Lung microvascular endothelial cell (primary cell): ENCODE data around the gene OSBPL2. TPM values are rescaled to one million over a fixed set of nuclear protein-coding genes. Genes with fewer than 3 reads are reported as not detected.

Experiments used
- DNase-seq, 2 donors: peaks; one replicate each; pipeline versions ENCODE4 v3.0.0 to v3.0.0-alpha.2; 2010; ENCODE audit warnings: low read depth in 2 of 2
- total RNA-seq: library from RNA; depleted of rRNA; stranded (reverse); fragments of >200 nt; gene quantifications from 2 replicates; pipeline ENCODE4 v1.2.1, GENCODE V29; 2014

The OSBPL2 gene
- total RNA-seq, 1 donor from 2014 or later, result 34.9 TPM

DNA sequence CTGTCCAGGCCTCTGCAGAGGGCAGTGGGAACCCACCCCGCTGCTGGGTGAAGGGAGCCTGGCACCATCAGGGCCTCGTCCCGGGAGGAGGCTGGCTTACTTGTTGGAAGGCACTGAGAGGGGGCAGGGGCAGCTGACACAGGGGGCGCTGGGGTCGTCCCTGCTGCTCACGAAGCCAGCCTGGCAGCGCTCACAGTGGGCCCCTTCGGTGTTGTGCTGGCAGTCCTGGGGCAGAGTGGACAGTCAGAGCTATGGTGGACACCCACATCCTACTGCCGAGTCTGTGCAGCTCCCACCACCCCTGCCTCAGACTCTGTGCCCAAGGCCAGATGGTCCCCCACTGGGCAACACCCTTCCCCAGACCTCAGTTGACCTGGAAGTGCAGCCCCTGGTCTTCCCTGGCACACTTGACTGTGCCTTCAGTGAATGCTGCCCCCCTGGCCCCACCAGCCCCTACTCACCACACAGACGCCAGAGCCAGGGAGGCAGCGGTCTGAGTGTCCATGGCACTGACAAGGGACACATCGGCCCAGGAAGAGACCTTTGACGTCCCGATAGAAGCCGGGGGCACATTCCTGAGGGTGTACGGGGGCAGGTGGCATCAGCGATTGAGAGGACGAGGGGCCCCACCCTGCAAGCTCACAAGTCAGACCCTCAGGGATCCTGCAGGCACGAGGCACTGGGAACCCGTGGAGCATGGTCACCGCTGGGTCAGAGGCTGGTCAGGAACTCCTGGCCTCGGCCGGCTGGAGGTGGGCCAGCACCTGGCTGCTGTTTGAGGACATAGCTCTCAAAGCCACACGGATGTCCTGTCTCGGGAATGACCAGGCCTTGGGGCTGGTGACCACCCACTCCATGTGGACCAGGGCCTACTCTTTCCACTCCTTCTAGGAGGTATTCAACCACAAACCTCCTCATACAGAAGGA lies 85.9 kb downstream of the OSBPL2 start:
- DNase-seq, result no peak

DNA sequence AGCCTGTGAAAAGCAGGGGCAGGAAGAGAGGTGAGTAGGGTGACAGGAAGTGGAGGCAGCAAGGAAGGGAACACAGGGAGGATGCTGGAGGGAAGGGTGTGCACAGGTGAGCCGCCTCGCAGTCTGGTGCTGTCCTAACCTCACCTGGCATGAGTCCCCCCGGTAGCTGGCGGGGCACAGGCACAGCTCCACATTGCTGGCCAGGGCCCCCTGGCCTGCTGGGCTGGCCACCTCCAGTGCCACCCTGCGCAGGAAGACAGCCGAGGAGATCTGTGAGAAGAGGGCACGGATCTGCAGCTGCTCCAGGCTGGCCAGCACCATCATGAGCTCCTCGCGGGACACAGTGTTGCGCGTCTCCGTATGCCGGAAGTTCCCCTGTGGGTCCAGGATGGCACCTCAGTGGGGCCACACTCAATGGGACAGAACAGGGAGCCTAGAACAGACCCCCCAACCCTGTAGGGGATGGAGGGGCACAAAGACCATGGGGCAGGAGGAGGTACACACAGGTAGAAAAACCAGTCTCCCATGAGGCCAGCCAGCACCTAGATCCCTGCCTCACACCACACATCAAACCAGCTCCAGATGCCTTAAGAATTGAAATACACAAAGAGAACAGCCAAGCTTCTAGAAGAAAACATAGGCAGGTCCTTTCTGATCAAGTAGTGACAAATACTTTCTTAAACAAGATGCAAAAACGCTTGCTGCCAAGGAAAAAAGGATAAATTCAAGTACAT lies 87.0 kb downstream of the OSBPL2 start:
- DNase-seq, result no peak

DNA sequence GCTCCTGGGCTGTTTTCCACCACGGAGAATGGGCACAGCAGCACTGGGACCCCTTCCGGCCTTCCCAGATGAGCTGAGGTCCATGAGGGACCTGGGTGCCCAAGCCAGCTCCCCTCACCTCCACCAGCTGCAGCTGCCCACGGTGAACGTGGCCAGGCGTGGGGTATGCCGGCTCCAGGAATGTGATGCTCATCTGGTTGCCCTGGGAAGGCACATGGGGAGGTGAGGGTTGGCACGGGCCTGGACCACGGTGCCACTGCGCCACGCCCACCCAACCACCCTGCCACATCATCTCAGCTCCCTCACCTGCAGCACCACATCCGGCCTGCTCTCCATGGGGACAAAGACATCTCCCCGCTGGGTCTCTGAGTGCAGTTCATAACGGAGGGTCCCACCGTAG lies 88.2 kb downstream of the OSBPL2 start:
- no peak for DNase-seq

DNA sequence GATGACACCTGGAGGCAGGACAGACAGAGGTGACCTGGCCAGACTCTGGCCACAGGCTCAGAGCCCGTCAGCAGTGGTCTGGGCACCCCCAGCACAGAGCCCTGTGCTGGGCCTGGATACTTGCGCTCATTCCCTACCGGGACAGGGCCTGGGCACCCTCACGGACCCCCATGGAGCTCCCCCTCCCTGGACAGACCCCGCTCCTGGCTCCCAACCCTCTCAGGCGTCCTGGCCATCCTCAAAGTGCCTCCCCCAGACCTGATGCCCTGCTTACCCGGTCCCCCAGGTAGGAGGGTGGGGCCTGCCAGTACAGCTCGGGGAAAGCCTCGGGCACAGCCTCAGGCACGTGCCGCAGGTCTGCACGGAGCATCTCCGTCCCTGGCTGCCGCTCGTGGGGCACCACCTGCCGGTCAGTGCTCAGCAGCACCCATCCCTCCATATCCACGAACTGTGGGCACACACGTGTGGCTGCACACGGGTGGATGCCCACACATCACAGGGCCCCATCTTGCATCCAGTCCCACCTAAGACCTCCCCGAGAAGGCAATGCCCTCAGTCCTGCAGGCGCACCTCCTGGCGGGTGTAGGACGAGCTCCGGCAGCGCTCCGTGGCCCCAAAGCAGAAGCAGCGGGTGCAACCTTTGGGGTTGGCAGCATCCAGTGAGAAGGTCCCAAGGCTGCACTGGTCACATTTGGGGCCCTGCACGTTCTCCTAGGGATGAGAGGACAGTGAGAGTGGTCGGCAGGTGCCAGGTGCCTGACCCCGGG lies 88.8 kb downstream of the OSBPL2 start:
- DNase-seq, result no peak

DNA sequence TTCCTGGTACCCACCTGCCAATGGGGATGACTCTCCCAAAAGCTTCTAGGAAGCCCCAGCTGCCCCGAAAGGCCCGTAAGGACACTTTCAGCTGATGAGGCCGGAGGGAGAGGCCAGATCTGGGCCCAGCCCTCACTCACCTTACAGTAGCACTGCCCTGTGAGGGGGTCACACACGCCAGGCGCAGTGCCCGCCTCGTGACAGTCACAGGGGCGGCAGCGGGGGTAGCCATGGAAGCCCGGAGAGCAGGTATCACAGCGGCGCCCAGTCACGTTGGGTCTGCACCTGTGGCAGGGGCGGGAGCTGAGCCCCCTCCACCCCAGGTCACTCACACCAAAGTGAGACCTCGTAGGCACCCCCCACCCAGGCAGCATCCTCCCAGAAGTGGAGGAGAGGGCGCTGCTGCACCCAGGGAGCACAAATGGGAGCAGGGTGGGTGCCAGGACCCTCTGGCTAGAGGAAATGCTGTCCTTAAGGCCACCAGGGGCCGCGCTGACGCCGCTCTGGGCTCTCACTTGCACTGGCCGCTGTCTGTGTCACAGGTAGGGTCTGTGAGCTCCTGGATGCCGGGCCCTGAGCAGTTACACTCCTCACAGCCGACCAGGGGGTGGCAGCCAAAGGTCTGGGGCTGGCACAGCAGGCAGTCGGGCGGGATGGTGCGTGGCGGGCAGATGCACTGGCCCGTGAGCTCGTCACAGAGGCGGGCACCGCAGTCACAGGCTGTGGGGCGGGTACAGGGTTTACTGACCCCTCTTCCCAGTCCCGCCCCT lies 89.6 kb downstream of the OSBPL2 start:
- no peak for DNase-seq

DNA sequence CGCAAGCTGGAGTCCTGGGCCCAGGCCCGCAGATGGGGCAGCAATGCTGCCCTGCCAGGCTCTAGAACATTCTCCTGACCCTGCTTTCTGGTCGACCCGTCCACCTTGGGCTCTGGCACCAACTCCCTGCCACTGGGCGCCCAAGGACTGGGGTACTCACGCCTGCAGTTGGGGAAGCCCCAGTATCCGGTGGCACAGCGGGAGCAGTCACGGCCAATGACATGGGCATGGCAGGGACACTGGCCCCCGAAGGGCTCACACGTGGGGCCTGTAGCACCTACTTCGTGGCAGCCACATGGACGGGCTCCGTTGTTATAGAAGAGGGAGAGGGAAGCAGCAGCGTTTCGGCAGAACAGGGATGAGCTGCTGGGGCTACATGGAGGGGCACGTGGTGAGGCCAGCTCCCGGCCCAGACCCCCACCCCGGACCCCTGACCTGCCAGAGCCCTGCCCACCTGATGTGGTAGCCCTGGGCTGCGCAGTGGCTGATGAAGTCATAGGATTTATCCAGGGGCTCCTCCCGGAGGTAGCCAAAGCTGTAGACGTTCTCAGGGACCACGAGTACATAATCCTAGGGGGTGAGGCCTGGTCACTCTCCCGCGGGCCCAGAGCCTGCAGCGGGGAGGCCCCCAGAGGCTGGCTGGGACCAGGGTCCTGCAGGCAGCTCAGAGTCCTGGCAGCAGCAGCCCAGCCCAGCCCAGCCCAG lies 90.5 kb downstream of the OSBPL2 start:
- DNase-seq, result no peak

DNA sequence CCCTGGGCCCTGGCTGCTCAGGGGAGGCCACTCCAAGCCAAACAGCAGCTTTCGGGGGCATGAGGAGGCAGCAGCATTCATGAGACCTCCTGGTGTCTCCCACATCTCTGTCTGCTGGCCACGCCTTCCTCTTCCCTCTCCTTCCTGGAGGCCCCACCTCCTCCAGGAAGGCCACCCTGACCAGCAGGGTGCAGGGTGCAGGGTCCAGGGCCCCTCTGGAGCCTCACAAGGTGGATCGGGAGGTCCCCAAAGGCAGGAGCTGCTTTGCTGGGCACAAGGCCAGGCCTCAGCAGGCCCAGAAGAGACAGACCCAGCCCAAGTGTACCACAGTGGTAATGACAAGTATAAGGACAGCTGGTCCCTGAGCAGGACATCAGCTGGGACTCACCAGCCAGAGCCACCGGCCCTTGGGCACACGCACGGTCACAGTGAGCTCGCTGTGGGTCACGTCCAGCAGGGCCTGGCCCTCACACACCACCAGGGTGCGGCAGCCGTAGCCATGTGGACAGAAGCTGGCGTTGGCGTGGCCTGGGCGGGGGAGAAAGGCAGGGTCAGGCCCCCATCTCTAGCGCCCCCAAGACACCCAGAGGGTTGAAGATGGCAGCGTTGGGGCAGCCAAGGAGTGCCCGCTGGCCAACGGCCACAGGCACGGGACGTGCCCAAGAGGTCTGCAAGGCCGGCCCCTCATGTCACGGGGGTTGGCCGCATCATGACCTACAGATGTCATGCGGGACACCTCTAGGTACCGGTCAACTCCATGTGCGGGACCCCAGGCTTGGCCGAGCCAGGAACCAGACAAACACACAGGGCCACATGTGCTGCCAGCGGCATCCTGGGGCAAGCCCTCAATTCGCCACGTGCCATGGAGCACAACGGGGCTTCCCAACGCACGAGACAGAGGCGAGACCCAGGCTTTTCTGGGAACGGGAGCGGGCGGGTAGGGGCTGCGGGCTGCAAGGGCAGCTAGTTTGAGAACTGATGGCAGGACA lies 91.4 kb downstream of the OSBPL2 start:
- DNase-seq, result no peak

DNA sequence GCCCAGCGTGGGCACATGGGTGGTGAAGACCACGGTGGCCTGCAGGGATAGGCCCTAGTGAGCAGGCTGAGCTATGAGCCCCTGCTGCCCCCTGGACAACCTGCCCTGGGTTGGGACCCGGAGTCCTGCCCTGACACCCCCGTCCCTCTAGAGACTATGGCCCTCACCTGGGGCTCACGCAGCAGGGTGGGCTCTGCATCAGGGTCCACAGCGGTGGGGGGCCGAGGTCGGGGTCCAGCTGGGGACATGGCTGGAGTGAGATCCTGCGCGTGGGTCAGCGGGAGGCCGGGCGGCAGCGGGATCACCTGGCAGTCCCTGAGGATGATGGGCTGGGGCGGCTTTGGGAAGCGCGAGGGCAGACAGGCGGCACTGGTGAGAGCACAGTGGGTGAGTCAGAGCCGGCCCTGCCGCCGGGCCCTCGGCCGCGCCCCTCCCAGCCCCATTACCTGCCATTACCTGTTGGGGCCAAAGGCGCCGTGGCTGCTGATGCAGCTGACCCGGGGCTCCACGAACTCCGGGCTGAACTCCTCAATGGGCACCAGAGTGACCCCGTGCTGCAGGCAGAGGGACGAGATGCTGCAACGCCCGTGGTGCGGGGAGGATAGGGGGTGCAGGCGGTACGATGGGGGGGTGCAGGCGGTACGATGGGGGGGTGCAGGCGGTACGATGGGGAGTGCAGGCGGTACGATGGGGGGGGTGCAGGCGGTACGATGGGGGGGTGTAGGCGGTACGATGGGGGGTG lies 92.4 kb downstream of the OSBPL2 start:
- DNase-seq, result no peak

DNA sequence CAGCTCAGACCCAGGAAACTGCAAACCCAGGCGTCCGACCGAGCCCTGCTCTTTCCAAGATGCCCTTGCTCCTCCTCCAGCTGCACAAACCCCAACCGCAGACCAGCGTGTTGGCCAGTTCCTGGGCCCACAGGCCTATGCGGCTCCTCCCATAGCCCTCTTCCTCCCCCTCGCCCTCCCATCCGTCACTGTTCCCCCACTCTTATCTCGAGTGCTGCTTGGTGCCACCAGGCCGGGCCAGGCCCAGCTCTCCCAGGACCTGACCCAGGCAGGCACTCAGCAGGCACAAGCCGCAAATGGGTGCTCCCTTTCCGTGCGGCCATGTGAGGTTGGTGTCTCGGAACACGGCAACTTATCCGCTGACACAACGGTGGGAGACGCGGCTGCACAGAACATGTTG lies 93.0 kb downstream of the OSBPL2 start:
- DNase-seq, result no peak

DNA sequence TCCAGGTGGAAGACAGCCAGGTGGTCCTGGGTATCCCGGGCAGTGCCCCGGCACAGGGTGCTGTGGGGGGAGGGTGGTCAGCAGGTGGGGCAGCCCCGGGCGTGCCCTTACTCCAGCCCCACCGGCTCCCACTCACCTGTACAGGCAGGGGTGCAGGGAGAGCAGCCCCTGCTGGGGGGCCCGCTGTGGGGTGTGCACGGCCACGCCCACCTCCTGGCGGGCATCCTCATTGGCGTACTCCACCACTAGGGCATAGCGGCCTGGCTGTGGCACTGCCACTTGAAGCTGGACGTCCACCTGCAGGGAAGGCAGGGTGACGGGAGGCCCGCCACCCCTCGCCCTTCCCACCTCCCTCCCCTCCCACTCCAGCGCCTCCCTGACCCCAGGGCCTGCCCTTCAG lies 94.1 kb downstream of the OSBPL2 start:
- no peak for DNase-seq

DNA sequence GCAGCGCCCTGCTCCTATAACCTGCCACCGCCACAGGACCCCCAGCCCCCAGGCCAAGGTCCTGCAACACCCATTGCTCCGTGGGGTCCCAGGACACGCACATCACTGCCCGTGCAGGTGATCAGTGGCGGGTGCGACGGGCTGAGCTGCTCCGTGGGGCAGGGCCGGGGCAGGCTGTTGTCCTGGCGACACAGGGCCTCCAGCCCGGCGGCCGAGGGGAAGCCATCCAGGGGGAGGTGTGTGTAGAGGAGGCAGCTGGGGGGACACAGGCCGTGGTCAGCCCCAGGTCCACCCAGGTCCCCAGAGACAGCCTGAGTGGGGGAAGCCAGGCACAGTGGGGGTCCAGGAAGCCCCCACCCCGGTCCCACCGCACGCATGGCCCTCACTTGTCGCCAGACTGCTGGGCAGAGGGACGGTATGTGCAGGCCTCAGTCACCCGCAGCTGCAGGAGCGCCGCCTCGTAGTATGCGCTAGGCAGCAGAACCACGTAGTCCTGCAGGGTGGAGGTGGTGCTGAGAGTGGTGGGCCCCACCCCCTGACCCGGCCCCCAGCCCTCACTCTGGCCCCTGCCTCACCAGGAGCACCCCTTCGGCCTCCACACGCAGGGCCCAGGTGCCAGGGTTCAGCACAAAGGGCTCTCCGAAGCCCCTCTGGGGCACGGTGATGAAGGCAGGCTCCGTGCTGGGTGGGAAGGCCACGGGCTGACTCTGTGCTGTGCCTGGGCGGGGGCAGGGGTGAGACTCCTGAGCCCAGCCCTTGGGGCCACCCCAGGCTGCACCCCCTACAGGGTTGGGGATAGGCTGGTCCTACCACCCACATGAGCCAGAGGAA lies 94.9 kb downstream of the OSBPL2 start:
- DNase-seq, result no peak

DNA sequence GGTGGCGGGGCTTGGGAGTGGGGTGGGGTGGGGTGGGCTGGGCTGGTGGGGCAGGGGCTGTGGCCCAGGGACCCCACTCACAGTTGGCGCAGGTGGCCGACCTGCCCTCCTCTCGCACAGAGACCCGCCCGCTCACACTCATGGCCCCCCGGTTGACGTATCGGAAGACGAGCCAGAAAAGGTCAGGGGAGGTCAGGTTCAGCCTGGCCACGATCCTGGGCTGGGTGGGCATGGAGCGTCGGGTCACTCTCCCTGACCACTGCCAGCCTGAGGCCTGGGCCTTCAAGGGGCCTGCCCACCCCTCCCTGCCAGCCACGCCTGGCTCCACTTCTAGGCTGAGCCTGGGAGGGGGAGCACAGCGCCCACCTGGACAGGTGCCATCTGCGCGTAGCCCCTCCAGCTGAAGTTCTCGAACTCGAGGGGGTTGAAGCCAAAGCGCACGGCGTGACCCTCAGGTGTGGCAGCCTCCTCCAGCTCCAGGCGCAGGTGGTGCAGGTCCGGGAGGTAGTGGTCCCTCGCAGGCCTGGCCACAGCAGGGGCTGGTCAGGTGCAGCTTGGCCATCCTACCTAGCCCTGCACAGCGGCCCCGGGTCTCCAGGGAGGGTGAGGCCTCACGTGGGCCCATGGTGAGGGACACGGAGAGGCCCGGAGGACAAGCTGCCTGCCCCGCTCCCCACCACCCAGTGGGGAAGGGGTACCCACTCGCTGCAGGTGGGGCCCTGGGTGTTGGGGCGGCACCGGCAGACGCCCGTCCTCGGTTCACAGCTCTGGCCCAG lies 95.7 kb downstream of the OSBPL2 start:
- DNase-seq, result no peak

DNA sequence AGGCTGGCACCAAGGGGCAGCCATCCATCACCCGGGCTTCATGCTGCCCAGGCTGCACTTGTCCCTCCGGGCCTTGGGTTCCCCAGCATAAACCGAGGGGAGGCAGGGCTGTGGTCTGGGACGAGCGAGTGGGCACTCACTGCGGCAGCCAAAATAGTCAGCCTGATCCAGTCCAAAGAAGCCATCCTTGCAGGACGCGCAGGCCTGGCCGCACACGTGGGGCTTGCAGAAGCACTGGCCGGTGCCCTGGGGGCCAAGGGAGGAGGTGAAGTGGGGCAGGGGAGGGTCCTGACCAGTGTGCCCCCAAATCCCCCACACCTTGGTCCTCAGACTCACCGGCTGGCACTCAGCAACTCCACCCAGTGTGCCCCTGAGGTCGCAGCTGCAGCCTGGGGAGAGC lies 96.6 kb downstream of the OSBPL2 start:
- DNase-seq, result no peak

DNA sequence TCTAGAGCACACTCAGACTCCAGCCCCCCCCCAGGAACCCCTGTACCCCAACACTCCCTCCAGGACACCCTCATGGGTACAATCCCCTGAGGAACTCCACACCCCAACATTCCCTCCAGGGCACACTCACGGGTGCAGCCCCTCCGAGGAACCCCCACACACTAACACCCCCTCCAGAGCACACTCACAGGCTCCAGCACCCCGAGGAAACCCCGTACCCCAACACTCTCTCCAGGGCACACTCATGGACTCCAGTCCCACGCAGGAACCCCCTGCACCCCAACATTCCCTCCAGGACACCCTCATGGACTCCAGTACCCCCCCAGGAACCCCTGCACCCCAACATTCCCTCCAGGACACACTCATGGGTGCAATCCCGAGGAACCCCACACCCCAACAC lies 97.2 kb downstream of the OSBPL2 start:
- DNase-seq, result no peak

DNA sequence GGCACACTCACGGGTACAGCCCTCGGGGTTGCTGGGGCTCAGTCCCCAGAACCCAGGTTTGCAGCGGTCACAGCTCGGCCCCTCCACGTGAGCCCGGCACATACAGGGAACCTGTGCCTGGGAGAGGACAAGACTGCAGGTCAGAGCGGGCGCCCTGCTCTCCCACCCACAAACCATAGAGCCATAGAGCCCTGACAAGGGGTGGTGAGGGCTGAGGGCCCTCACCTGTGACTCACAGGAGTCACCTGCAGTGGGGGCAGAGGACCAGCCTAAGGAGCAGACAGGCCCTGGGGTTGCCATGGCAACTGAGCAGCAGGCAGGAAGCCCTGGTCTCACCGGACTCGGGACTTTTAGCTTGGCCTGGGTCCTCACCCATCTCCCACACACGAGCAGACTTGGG lies 98.0 kb downstream of the OSBPL2 start:
- no peak for DNase-seq

DNA sequence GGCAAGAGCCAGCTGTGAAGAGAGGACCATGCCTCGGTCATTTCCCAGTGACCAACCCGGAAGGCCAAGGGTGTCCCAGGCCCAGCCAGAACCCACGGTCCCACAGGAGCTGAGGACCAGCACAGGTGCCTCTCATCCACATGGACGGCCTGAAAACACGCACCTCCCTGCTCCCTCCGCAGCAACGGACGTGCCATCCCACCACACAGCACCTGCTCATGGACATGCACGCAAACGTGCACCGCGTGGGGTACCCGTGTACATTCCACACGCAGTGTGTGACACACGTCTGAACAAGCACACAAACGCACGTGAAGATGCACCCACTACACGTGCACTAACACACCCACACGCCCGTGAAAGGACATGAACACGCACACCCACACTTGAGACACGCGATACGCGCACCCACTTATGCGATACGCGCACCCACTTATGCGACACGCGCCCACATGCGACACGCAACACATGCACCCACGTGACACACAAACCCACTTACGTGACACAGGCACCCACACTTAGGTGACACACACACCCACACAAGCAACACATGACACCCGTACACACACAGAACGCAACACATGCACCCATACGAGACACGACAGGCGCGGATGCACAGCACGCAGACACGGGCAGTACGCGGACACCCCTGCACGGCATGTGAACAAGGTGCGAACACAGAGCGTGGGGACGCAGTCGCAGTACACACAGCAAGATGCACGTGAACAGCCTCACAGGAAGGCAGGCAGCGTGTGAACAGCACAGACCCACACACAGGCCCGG lies 98.6 kb downstream of the OSBPL2 start:
- no peak for DNase-seq
